GM23338 (cell line): ENCODE measurements around the gene MTHFD2. TPM values are rescaled to one million over a fixed set of nuclear protein-coding genes. Genes with fewer than 3 reads are reported as not detected.

Source experiments
- ATAC-seq: fragments of 200-7000 bp; cut with Tn5 transposase; 3 replicates; pipeline ENCODE4 v1.9.1; 2020
- DNase-seq: peaks from one replicate; pipeline ENCODE4 v3.0.0-alpha.2; 2015; ENCODE audit warnings: low spot score
- H2AFZ ChIP-seq: fragments of 200-600 bp; sonication (generic); 2 replicates; pipeline ENCODE4 v1.8.0; 2016; ENCODE audit warnings: antibody characterized with exemption, mild to moderate bottlenecking, moderate library complexity
- H3F3A ChIP-seq: fragments of 200-600 bp; sonication (generic); replicated peaks from 2 replicates; pipeline ENCODE4 v1.8.0; 2017; ENCODE audit warnings: antibody characterized with exemption, mixed run types, low read depth
- H3K27ac ChIP-seq: fragments of 200-600 bp; sonication (generic); 2 replicates; pipeline ENCODE4 v1.6.1; 2016; ENCODE audit warnings: low read depth
- H3K27me3 ChIP-seq: fragments of 200-600 bp; sonication (generic); 2 replicates; pipeline ENCODE4 v1.8.0; 2016; ENCODE audit warnings: mild to moderate bottlenecking, mixed run types, moderate library complexity; ENCODE audit not compliant: insufficient read depth
- H3K36me3 ChIP-seq: fragments of 200-600 bp; sonication (generic); 2 replicates; pipeline ENCODE4 v1.8.0; 2016; ENCODE audit warnings: mild to moderate bottlenecking; ENCODE audit not compliant: insufficient read depth
- H3K4me1 ChIP-seq: fragments of 200-600 bp; sonication (generic); 2 replicates; pipeline ENCODE4 v1.8.0; 2016; ENCODE audit warnings: mild to moderate bottlenecking, moderate library complexity; ENCODE audit not compliant: insufficient read depth
- H3K4me2 ChIP-seq: fragments of 200-600 bp; sonication (generic); 2 replicates; pipeline ENCODE4 v1.7.1; 2017; ENCODE audit warnings: mixed run types
- H3K4me3 ChIP-seq: fragments of 200-600 bp; sonication (generic); 2 replicates; pipeline ENCODE4 v1.6.1; 2016; ENCODE audit warnings: mixed run types
- H3K79me2 ChIP-seq: fragments of 200-600 bp; sonication (generic); replicated peaks from 2 replicates; pipeline ENCODE4 v1.8.0; 2017; ENCODE audit warnings: mild to moderate bottlenecking; ENCODE audit not compliant: insufficient read depth
- H3K9me2 ChIP-seq: fragments of 200-600 bp; sonication (generic); 2 replicates; pipeline ENCODE4 v1.8.0; 2017; ENCODE audit not compliant: insufficient read depth
- H4K20me1 ChIP-seq: fragments of 200-600 bp; sonication (generic); replicated peaks from 2 replicates; pipeline ENCODE4 v1.8.0; 2017; ENCODE audit warnings: mild to moderate bottlenecking; ENCODE audit not compliant: insufficient read depth
- H3K27ac Mint-ChIP-seq: 2 replicates; pipeline ENCODE4 v1.8.0; 2020; ENCODE audit warnings: inconsistent platforms, mild to moderate bottlenecking, moderate library complexity, mixed read lengths
- H3K27me3 Mint-ChIP-seq: 3 replicates; pipeline ENCODE4 v1.8.0; 2022; ENCODE audit warnings: low read depth, mild to moderate bottlenecking, moderate library complexity, mixed read lengths, inconsistent platforms; ENCODE audit not compliant: insufficient read depth, poor library complexity
- H3K36me3 Mint-ChIP-seq: 3 replicates; pipeline ENCODE4 v1.8.0; 2021; ENCODE audit warnings: low read depth, mild to moderate bottlenecking, inconsistent platforms, moderate library complexity, mixed read lengths
- H3K4me1 Mint-ChIP-seq: 3 replicates; pipeline ENCODE4 v1.8.0; 2020; ENCODE audit warnings: mild to moderate bottlenecking, inconsistent platforms, mixed read lengths
- H3K4me3 Mint-ChIP-seq: 3 replicates; pipeline ENCODE4 v1.8.0; 2021; ENCODE audit warnings: moderate library complexity, mild to moderate bottlenecking, inconsistent platforms, mixed read lengths
- H3K9me3 Mint-ChIP-seq: 3 replicates; pipeline ENCODE4 v1.8.0; 2020; ENCODE audit warnings: moderate library complexity, mild to moderate bottlenecking, inconsistent platforms, mixed read lengths
- CREB1 ChIP-seq: fragments of 250-450 bp; sonication (Bioruptor Pico); IDR thresholded peaks from 2 replicates; pipeline ENCODE4 v1.5.0; 2020; ENCODE audit warnings: low read depth, mild to moderate bottlenecking, moderate library complexity
- CTCF ChIP-seq, 2 experiments: fragments of 200-600 bp in 1 of 2; sonication (generic) in 1 of 2; conservative IDR thresholded peaks; 2 replicates each; pipeline versions ENCODE4 v1.5.1 to v1.6.1; 2016 to 2017; ENCODE audit warnings: antibody characterized with exemption in 2 of 2, low read depth in 2 of 2, mild to moderate bottlenecking in 2 of 2, moderate library complexity in 1 of 2
- ETS1 ChIP-seq: IDR thresholded peaks from 2 replicates; pipeline ENCODE4 v1.6.1; 2016; ENCODE audit warnings: antibody characterized with exemption
- EZH2 ChIP-seq: fragments of 200-600 bp; sonication (generic); IDR thresholded peaks from one replicate; pipeline ENCODE4 v1.8.0; 2017; ENCODE audit warnings: antibody characterized with exemption, mild to moderate bottlenecking, low read depth; ENCODE audit not compliant: unreplicated experiment
- EZH2phosphoT487 ChIP-seq: fragments of 200-600 bp; sonication (generic); IDR thresholded peaks from one replicate; pipeline ENCODE4 v1.8.1; 2018; ENCODE audit warnings: antibody characterized with exemption; ENCODE audit not compliant: unreplicated experiment
- JUNB ChIP-seq: IDR thresholded peaks from one replicate; pipeline ENCODE4 v1.6.1; 2016; ENCODE audit warnings: antibody characterized with exemption; ENCODE audit not compliant: unreplicated experiment
- NANOG ChIP-seq: IDR thresholded peaks from 2 replicates; pipeline ENCODE4 v1.6.1; 2016; ENCODE audit warnings: antibody characterized with exemption, borderline replicate concordance
- REST ChIP-seq: IDR thresholded peaks from one replicate; pipeline ENCODE4 v1.6.1; 2018; ENCODE audit warnings: antibody characterized with exemption; ENCODE audit not compliant: unreplicated experiment
- STAT1 ChIP-seq: IDR thresholded peaks from one replicate; pipeline ENCODE4 v1.6.1; 2016; ENCODE audit warnings: antibody characterized with exemption; ENCODE audit not compliant: unreplicated experiment
- ZNF114 ChIP-seq: fragments of 250-450 bp; sonication (Bioruptor Pico); IDR thresholded peaks from 2 replicates; pipeline ENCODE4 v1.5.0; 2020; ENCODE audit warnings: mild to moderate bottlenecking, moderate library complexity
- ZNF331 ChIP-seq: fragments of 250-450 bp; sonication (Bioruptor Pico); IDR thresholded peaks from 2 replicates; pipeline ENCODE4 v1.5.0; 2020; ENCODE audit warnings: low read depth, mild to moderate bottlenecking, moderate library complexity
- ZNF462 ChIP-seq: fragments of 250-450 bp; sonication (Bioruptor Pico); IDR thresholded peaks from 2 replicates; pipeline ENCODE4 v1.5.0; 2020; ENCODE audit warnings: mild to moderate bottlenecking, moderate library complexity
- polyA plus RNA-seq: library from polyadenylated mRNA; unstranded; fragments of >200 nt; fragmentation: Nextera tagmentation; extraction: Ambion mirVana; gene quantifications from 2 replicates; pipeline ENCODE4 v1.2.1, GENCODE V29; 2016
- total RNA-seq: library from RNA; depleted of rRNA; stranded (reverse); fragments of >200 nt; shearing (Covaris generic); gene quantifications from 2 replicates; pipeline ENCODE4 v1.2.3, GENCODE V29; 2014

Gene MTHFD2
- total and polyA plus RNA-seq, 2 experiments from 2014 or later: 279 to 281 TPM

GRCh38 chr2:74205596-74205995 is 7.2 kb downstream of the MTHFD2 start:
- H3K4me2 ChIP-seq: peak overlapping the region; percentile 18
- H3K4me1 ChIP-seq: peaks cover 56% of the 10 kb centered on the region
- ATAC-seq (peak; percentile 15), DNase-seq (no peak)
- Mint-ChIP-seq H3K9me3 (no peaks in the 10 kb centered on the region), H3K4me3 (peak overlapping the region; percentile 59; the same call in 1 of the 3 replicates), H3K27me3 (peaks cover 16% of the 10 kb centered on the region), H3K27ac (peak overlapping the region; percentile 78), H3K36me3 (peaks cover 96% of the 10 kb centered on the region), H3K4me1 (peaks cover 55% of the 10 kb centered on the region)
- peaks cover 95% of the 10 kb centered on the region for H4K20me1 ChIP-seq
- H3K9me2 ChIP-seq: no peaks in the 10 kb centered on the region
- peaks cover 77% of the 10 kb centered on the region for H3K36me3 ChIP-seq
- peak overlapping the region; percentile 20; the same call in 1 of the 2 replicates for H3K27ac ChIP-seq
- H3K4me3 ChIP-seq: peak overlapping the region; percentile 39; the same call in 1 of the 2 replicates
- H3F3A ChIP-seq: peaks cover 5% of the 10 kb centered on the region; the same call in 1 of the 2 replicates
- TF ChIP-seq ETS1 (no peak), EZH2phosphoT487 (no peak), REST (no peak), STAT1 (no peak), CREB1 (CRISPR knock-in tag) (no peak), NANOG (no peak), ZNF462 (CRISPR knock-in tag) (no peak), JUNB (no peak), CTCF (conservative IDR thresholded peaks at IDR 0.05; ENCODE audit: low read depth in 2 of 2) (no peak), EZH2 (no peak), ZNF331 (CRISPR knock-in tag) (no peak), ZNF114 (CRISPR knock-in tag) (no peak)
- H3K79me2 ChIP-seq: peaks cover 99% of the 10 kb centered on the region
- no peak overlapping the region for H2AFZ ChIP-seq
- H3K27me3 ChIP-seq: no peaks in the 10 kb centered on the region
